Stomach (tissue), 4 donors: ENCODE measurements around the gene GSTA4.

Experiments used
- CTCF ChIP-seq, 7 experiments: fragments of 450-650 bp in 4 of 7; fragments of 200-600 bp in 3 of 7; sonication (generic) in 3 of 7; IDR thresholded peaks; one replicate each; pipeline ENCODE4 v1.5.1; 2016 to 2019; ENCODE audit warnings: antibody characterized with exemption in 7 of 7, control low read depth in 2 of 7, mild to moderate bottlenecking in 1 of 7
- POLR2A ChIP-seq, 4 donors: fragments of 450-650 bp; IDR thresholded peaks; one replicate each; pipeline ENCODE4 v1.6.1; 2016; ENCODE audit warnings: antibody characterized with exemption in 4 of 4, control low read depth in 2 of 4, mild to moderate bottlenecking in 1 of 4, moderate library complexity in 1 of 4

- TF ChIP-seq CTCF (IDR thresholded peaks at IDR 0.05): no peak
- no peak for TF ChIP-seq POLR2A (IDR thresholded peaks at IDR 0.05)
Measured at GRCh38 chr6:52931351-52931750, 63.7 kb downstream of the GSTA4 start.
